OCI-LY7 (cell line): ENCODE data around the gene COL5A2. TPM values are rescaled to one million over a fixed set of nuclear protein-coding genes. Genes with fewer than 3 reads are reported as not detected.

Source experiments
- BruUV-seq: library from RNA; stranded (reverse); fragments of 400-500 nt; replicated peaks from 2 replicates; lab custom pipeline; 2021; lab: Mats Ljungman, UMichigan
- CTCF ChIA-PET: fragments of 300-600 bp; sonication (Branson Sonifier 250); formaldehyde crosslinking; loops from one replicate; lab custom pipeline; 2022; ENCODE audit warnings: antibody characterized with exemption; ENCODE audit not compliant: unreplicated experiment; lab: Charles Lee
- POLR2A ChIA-PET: fragments of 300-600 bp; sonication (Branson Sonifier 250); formaldehyde crosslinking; loops from one replicate; lab custom pipeline; 2022; ENCODE audit warnings: antibody characterized with exemption; lab: Charles Lee
- DNase-seq: peaks from one replicate; pipeline ENCODE4 v3.0.0-alpha.2; 2015; ENCODE audit warnings: low spot score
- H2AFZ ChIP-seq: fragments of 200-600 bp; sonication (generic), shearing (Covaris generic); 2 replicates; pipeline ENCODE4 v1.6.1; 2014; ENCODE audit warnings: mild to moderate bottlenecking, antibody characterized with exemption, low read length, moderate library complexity
- H3K27ac ChIP-seq: fragments of 200-600 bp; sonication (generic); 2 replicates; pipeline ENCODE4 v1.5.1; 2014; ENCODE audit warnings: mixed run types, low read depth, mild to moderate bottlenecking, moderate library complexity, low read length, inconsistent platforms; ENCODE audit not compliant: poor library complexity, severe bottlenecking
- H3K36me3 ChIP-seq: fragments of 200-600 bp; sonication (generic); 2 replicates; pipeline ENCODE4 v1.6.1; 2014; ENCODE audit warnings: mild to moderate bottlenecking, antibody characterized with exemption, low read length, moderate library complexity, mixed read lengths; ENCODE audit not compliant: insufficient read depth
- H3K4me1 ChIP-seq: fragments of 200-600 bp; sonication (generic); 2 replicates; pipeline ENCODE4 v1.5.1; 2014; ENCODE audit warnings: mild to moderate bottlenecking, low read length; ENCODE audit not compliant: insufficient read depth, poor library complexity, severe bottlenecking
- H3K4me2 ChIP-seq: fragments of 200-600 bp; sonication (generic); 2 replicates; pipeline ENCODE4 v1.6.1; 2014; ENCODE audit warnings: mild to moderate bottlenecking, low read length
- H3K4me3 ChIP-seq: fragments of 200-600 bp; sonication (generic); 2 replicates; pipeline ENCODE4 v1.5.1; 2014; ENCODE audit warnings: mild to moderate bottlenecking, low read depth, low read length; ENCODE audit not compliant: poor library complexity, severe bottlenecking
- H3K79me2 ChIP-seq: fragments of 200-600 bp; sonication (generic); 2 replicates; pipeline ENCODE4 v1.6.1; 2016; ENCODE audit warnings: low read depth, mild to moderate bottlenecking, low read length, moderate library complexity, mixed read lengths; ENCODE audit not compliant: insufficient read depth
- H3K9me2 ChIP-seq: fragments of 200-600 bp; sonication (generic); 2 replicates; pipeline ENCODE4 v1.6.1; 2016; ENCODE audit warnings: mild to moderate bottlenecking, low read length, mixed read lengths; ENCODE audit not compliant: insufficient read depth
- H3K9me3 ChIP-seq: fragments of 200-600 bp; sonication (generic); 2 replicates; pipeline ENCODE4 v1.6.1; 2014; ENCODE audit warnings: mild to moderate bottlenecking, mixed run types, low read length, mixed read lengths
- H4K20me1 ChIP-seq: fragments of 200-600 bp; sonication (generic); 2 replicates; pipeline ENCODE4 v1.6.1; 2014; ENCODE audit warnings: mild to moderate bottlenecking, antibody characterized with exemption, low read length, moderate library complexity, mixed read lengths; ENCODE audit not compliant: insufficient read depth
- EZH2phosphoT487 ChIP-seq: fragments of 200-600 bp; sonication (generic); IDR thresholded peaks from 2 replicates; pipeline ENCODE4 v1.6.1; 2018; ENCODE audit warnings: low read depth, borderline replicate concordance, mild to moderate bottlenecking, mixed run types, antibody characterized with exemption, low read length, moderate library complexity, mixed read lengths
- intact Hi-C: fragments of 100-400 bp; cut with micrococcal nuclease; formaldehyde crosslinking; loops from one replicate; pipeline ENCODE4 v1.10.0; 2022; ENCODE audit not compliant: unreplicated experiment
- total RNA-seq, 2 experiments: library from RNA; depleted of rRNA in 1 of 2; stranded (reverse); fragments of >200 nt in 1 of 2; shearing (Covaris generic) in 1 of 2; gene quantifications; 2 replicates each; pipeline ENCODE4 v1.2.3, GENCODE V29; 2014 to 2022
- TF ChIP-seq, protein P1 (sequence below): fragments of 200-600 bp; sonication (generic); conservative IDR thresholded peaks from 2 replicates; pipeline ENCODE4 v1.5.1; 2014; ENCODE audit warnings: mild to moderate bottlenecking, antibody characterized with exemption, low read length, moderate library complexity, mixed read lengths

The COL5A2 gene
- total RNA-seq, 2 experiments from 2014 or later: 0.50 to 0.61 TPM

- ChIA-PET CTCF (no interaction called here), POLR2A (interaction anchor here (0.7 kb wide), 1 partner anchor 19 kb away, joined by 4 read pairs; no protein-coding TSS in a partner anchor)
- Histone ChIP-seq H3K9me2 (no peaks in the 10 kb centered on the region), H2AFZ (no peak overlapping the region), H4K20me1 (no peaks in the 10 kb centered on the region), H3K4me2 (no peak overlapping the region), H3K27ac (no peak overlapping the region), H3K79me2 (no peaks in the 10 kb centered on the region), H3K4me3 (no peak overlapping the region), H3K36me3 (no peaks in the 10 kb centered on the region), H3K9me3 (no peaks in the 10 kb centered on the region), H3K4me1 (no peaks in the 10 kb centered on the region)
- DNase-seq: no peak
- TF ChIP-seq, protein P1, sequence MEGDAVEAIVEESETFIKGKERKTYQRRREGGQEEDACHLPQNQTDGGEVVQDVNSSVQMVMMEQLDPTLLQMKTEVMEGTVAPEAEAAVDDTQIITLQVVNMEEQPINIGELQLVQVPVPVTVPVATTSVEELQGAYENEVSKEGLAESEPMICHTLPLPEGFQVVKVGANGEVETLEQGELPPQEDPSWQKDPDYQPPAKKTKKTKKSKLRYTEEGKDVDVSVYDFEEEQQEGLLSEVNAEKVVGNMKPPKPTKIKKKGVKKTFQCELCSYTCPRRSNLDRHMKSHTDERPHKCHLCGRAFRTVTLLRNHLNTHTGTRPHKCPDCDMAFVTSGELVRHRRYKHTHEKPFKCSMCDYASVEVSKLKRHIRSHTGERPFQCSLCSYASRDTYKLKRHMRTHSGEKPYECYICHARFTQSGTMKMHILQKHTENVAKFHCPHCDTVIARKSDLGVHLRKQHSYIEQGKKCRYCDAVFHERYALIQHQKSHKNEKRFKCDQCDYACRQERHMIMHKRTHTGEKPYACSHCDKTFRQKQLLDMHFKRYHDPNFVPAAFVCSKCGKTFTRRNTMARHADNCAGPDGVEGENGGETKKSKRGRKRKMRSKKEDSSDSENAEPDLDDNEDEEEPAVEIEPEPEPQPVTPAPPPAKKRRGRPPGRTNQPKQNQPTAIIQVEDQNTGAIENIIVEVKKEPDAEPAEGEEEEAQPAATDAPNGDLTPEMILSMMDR: no peak
- TF ChIP-seq EZH2phosphoT487: no peak
- no TSS peak for BruUV-seq
- intact Hi-C loops: no loop called here
Measured at GRCh38 chr2:189203177-189203799, 23.7 kb upstream of the COL5A2 start.

GRCh38 chr2:189199797-189200196 is 20.2 kb upstream of the COL5A2 start:
- H3K4me2 ChIP-seq: no peak overlapping the region
- POLR2A ChIA-PET: interaction anchor here (0.8 kb wide), 1 partner anchor 196 kb away, joined by 3 read pairs; no protein-coding TSS in a partner anchor
- H4K20me1 ChIP-seq: no peaks in the 10 kb centered on the region
- no peaks in the 10 kb centered on the region for H3K9me2 ChIP-seq
- no peak overlapping the region for H3K4me3 ChIP-seq
- H3K27ac ChIP-seq: no peak overlapping the region
- H3K79me2 ChIP-seq: no peaks in the 10 kb centered on the region
- no TSS peak for BruUV-seq
- no peaks in the 10 kb centered on the region for H3K4me1 ChIP-seq
- no peak overlapping the region for H2AFZ ChIP-seq
- H3K36me3 ChIP-seq: no peaks in the 10 kb centered on the region
- no peaks in the 10 kb centered on the region for H3K9me3 ChIP-seq
- DNase-seq: no peak
- intact Hi-C loops: no loop called here
- TF ChIP-seq, protein P1: no peak
- no peak for TF ChIP-seq EZH2phosphoT487
- CTCF ChIA-PET: no interaction called here

DNA sequence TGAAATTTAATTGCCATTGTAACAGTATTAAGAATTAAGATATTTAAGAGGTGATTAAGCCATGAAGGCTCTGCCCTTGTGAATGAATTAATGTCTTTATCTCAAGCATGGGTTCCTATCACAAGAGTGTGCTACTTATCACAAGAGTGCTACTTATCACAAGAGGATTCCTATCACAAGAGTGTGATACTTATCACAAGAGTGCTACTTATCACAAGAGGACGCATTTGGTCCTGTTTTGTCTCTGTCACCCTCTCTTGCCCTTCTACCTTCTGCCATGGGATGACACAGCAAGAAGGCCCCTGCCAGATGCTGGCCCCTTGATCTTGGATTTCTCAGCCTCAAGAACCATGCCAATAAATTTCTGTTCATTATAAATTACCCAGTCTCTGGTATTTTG is 13.2 kb upstream of the COL5A2 start:
- Histone ChIP-seq H4K20me1 (no peaks in the 10 kb centered on the region), H3K36me3 (no peaks in the 10 kb centered on the region), H3K79me2 (no peaks in the 10 kb centered on the region), H3K4me3 (no peak overlapping the region), H3K4me1 (no peaks in the 10 kb centered on the region), H3K4me2 (no peak overlapping the region), H3K9me3 (no peaks in the 10 kb centered on the region), H2AFZ (no peak overlapping the region), H3K9me2 (no peaks in the 10 kb centered on the region), H3K27ac (no peak overlapping the region)
- POLR2A ChIA-PET: no interaction called here
- no peak for DNase-seq
- no TSS peak for BruUV-seq
- CTCF ChIA-PET: no interaction called here
- no peak for TF ChIP-seq EZH2phosphoT487
- TF ChIP-seq, protein P1: no peak
- intact Hi-C loops: no loop called here
